HG03442 (cell line): ENCODE results near the gene CNBP.
"Not testable (repeated sequence)": the region's sequence is repeated elsewhere in the genome, so short reads cannot be mapped to it uniquely, and the experiment has no call there.

Experiments
- ATAC-seq: cut with Tn5 transposase; IDR thresholded peaks from one replicate; pipeline ENCODE4 v1.9.1; 2021; ENCODE audit warnings: mild to moderate bottlenecking, moderate library complexity; ENCODE audit not compliant: unreplicated experiment

CNBP gene

GRCh38 chr3:129183569-129184395 is at the start of gene CNBP:
Gene CNBP (minus strand): TSS chr3:129183896. CDS start chr3:129171757, 12,139 bp downstream.
- peak; percentile 91 for ATAC-seq

DNA sequence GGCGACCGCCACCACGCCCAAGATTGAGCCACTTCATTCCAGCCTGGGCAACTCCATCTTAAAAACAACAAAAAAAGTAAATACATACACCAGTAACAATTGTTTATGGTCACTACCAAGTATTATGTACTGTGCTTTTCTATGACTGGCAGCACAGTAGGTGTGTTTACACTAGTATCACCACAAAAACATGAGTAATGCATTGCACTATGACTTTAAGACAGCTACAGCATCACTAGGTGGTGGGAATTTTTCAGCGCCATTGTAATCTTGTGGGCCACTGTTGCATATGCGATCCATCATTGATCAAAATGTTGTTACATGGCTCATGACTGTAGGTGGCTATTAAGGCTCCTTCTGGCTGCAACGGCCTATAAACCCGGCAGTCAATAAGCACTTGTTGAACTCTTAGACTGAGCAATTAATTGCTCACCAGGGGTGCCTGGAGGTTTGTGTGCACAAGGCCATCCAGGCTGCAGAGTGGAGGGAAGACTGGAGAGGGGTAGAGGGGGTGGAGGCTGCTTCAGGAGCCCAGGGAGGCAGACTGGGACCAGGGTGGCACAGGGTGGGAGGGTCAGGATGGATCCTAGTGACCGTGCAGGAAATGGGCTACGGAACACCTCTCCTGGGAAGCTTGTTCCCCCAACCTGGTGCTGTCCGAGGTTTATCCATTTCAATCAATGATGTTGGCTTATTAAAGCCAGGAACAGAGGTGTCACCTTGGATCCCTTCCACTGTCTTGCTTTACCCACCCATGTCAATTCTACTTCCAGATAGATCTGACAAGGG is 47.8 kb upstream of the CNBP start:
- ATAC-seq: no peak

DNA sequence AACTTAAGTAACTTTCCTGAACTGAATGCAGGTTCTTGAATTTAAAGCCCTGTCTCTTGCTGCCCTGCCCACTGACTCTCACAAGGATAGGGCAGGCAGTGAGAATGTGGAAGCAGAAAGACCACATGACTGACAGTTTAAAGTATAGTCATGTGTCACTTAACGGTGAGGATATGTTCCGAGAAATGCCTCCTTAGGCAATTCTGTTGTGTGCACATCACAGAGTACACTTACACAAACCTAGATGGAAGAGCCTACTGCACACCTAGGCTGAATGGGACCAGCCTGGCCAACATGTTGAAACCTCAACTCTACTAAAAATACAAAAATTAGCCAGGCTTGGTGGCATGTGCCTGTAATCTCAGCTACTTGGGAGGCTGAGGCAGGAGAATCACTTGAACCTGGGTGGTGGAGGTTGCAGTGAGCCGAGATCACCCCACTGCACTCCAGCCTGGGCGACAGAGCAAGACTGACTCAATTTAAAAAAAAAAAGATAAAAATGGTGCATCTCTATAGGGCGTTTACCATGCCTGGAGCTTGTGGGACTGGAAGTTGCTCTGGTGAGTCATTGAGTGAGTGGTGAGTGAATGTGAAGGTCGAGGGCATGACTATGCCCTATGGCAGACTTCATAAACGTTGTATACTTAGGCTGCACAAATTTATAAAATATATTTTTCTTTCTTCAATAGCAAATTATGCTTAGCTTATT is 46.8 kb upstream of the CNBP start:
- peak; percentile 39 for ATAC-seq

DNA sequence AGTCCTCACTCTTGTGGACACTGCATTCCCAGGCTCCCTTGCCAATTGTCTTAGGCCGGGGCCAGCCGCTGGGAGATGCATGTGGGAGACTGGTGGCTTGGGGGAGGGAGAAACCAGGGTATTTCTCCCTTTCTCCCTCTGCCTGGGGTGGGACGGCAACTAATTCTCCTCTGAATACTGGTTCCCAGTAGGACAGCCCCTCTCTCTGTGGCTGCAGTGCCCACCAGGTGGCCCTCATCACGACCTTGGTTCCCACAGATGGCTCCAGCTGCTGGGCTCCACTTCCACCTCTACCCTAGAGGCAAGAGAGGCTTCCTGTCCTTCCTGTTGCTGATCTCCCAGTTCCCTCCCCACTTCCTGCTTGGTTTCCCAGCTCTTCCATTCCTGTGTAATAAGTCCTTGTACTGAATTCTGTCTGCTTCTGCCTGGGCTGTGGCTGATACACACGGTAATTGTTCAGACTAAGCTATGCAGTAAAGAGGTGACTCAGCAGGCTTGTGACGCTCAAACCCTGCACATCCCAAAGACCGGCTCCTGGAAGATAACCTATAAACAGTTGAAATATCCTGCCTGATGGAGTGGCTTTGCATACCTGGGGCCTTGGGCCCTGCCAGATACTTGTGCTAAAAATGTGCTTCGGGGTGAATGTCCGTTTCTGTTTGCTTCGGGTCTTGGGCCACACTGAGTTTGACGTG is 45.3 kb upstream of the CNBP start:
- no peak for ATAC-seq

DNA sequence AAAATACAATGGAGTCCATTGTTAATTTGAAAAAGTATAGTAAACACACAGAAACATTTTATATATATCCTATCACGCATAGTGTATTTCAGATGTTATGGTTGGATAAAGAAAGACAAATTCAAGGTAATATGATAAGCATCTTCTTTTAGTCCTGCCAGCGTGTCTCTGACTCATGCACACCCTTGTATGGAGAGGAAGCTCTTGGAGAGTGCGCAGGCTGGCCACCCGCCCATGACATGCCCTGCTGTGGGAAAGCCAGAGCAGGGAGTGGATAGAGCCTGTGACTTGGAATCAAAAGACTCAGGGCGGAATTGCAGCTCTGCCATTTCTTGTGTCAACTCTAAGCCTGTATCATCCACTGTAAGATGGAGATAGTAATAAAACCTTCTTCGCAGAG is 42.7 kb upstream of the CNBP start:
- no peak for ATAC-seq

DNA sequence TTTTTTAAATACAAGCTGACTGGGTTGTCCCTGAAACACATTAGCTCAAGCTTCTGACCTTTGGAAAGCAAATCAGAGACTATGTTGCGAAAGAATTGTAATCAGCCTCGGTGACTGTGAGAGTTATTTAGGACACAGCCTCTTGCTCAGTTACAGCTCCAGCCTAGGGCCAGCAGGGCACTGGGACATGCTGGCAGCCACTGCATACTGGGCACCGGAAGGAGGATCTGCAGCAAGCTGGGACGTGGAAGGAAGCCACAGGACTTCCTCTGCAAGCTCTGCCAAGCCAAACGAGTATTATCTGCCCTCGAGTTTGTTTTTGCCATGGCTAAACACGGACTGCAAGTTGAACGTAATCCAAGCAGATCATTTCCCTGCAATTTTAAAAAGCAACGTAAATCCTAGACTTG is 41.3 kb upstream of the CNBP start:
- ATAC-seq: no peak

DNA sequence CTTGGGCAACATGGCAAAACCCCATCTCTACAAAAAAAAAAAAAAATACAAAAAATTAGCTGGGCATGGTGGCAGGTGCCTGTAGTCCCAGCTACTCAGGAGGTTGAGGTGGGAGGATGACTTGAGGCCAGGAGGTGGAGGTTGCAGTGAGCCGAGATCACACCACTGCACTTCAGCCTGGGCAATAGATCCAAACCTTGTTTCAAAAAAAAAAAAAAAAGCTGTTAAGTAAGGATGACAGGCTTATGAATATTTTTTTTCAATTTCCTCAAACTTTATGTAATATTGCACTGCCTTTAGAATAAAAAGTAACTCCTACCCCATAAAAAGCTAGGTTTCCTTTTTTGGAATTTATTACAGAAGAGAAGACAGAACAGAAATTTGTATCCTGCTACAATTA is 40.7 kb upstream of the CNBP start:
- ATAC-seq: not testable (repeated sequence)

DNA sequence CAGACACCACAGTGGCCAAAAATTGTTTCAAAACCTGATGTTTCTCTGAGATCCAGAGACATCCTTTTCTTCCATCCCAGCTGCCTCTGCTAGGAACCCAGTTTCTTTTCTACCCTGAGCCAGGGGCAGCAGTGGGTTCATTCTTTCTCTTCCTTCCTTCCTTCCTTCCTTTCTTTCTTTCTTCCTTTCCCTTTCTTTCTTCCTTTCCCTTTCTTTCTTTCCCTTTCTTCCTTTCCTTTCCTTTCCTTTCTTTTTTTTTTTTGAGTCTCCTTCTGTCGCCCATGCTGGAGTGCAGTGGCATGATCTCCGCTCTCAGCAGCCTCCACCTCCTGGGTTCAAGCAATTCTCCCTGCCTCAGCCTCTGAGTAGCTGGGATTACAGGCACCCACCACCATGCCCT is 35.0 kb upstream of the CNBP start:
- no peak for ATAC-seq

DNA sequence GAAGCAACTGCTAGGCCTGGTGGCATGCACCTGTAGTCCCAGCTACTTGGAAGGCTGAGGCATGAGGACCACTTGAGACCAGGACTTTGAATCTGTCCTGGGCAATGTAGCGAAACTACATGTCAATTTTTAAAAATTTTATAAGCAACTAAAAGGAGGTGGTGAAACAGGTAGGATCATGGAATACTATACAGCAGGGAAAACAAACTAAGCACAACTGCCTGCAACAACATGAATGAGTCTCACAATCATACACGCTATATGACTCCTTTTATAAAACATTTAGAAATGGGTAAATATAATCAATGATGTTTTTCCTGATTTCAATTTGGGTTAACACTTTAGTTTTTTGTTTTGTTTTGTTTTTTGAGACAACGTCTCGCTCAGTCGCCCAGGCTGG is 29.5 kb upstream of the CNBP start:
- no peak for ATAC-seq

DNA sequence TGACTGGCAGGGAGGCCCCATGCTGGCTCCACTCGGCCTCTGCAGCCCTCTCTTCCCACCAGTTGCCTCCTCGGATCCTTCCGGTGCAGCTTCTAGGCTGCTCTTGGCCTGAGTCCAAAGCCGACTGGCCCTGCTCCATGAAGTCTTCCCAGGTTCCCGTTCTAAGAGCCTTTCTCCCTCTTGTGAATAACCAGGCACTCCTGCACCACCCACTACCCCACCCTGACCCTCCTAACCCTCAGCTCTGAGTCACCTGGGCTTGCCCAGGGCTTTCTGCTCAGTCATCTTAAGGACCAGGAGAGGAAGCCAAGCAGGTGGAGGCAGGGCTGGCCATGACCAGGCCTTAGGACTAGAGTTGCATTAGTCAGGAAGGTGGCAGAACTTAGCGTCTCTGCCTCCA is 28.1 kb upstream of the CNBP start:
- ATAC-seq: no peak

DNA sequence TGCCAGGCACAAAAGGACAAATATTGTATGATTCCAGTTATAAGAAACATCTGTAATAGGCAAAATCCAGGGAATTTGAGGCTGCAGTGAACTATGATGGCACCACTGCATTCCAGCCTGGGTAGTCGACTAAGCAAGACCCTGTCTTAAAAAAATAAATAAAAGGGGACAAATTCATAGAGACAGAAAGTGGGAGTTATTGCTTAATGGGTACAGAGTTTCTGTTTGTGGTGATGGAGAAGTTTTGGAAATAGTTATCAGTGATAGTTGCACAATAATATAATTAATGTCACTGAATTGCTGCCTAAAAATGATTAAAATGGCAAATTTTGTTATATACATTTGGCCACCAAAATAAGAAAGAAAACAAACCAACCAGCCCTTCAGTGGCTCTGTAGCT is 27.6 kb upstream of the CNBP start:
- no peak for ATAC-seq

DNA sequence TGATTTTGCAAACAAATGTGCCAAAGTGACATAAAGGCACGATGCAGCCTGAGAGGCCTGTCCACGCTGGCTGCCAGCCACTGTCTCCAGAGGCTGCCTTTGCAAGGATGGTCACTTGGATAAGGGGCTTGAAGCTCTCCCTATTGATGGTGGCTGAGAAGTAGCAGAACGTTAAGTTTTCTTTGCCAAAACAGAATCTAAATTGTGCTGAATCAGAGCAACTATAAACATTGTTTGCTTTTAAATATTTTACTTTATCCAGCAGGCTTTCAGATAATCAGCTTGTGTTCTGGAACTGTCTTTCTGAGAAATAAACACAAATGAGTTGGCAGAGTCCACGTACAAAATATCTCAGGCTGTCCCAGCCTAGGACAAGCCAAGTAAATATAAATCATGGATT is 23.8 kb upstream of the CNBP start:
- no peak for ATAC-seq

- no peak for ATAC-seq
Measured at GRCh38 chr3:129205109-129205832, 21.6 kb upstream of the CNBP start.

- ATAC-seq: no peak
Measured at GRCh38 chr3:129204473-129204872, 20.8 kb upstream of the CNBP start.

DNA sequence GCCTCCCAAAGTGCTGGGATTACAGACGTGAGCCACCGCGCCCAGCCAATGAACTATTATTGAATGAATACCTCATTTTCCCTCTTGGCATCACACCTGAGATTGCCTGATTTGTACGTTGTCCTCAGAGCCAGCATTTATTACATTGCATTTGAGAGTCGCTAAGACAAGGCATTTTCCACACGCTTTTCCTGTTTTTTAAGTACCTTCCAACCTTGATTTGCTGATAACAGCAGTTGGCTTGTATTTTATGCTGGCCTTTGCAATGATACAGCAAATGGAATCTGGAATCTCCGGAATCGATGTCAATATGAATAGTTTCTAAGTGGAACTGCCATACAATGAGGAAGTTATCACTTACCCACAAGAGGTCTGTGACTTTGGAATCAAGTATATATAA is 15.7 kb upstream of the CNBP start:
- no peak for ATAC-seq

DNA sequence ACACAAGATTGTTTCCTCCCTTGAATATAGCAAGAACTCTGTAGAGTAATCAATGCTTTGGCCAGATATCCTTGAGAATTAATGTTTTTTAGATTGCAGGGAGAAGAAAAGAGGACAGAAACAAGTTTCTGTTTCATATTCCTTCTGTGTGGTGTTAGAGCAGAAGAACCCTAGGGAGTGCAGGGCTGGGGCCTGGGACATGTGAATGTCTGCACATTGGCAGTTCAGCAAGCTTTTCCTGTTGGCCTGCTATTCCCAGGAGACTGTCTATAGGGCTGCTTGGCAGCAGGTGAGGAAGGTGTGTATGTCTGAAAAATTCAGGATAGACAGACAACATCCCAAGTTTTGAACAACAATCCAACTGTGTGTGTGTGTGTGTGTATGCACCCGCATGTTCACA is 13.6 kb upstream of the CNBP start:
- ATAC-seq: no peak

GRCh38 chr3:129196601-129197000 is 12.9 kb upstream of the CNBP start:
- no peak for ATAC-seq

DNA sequence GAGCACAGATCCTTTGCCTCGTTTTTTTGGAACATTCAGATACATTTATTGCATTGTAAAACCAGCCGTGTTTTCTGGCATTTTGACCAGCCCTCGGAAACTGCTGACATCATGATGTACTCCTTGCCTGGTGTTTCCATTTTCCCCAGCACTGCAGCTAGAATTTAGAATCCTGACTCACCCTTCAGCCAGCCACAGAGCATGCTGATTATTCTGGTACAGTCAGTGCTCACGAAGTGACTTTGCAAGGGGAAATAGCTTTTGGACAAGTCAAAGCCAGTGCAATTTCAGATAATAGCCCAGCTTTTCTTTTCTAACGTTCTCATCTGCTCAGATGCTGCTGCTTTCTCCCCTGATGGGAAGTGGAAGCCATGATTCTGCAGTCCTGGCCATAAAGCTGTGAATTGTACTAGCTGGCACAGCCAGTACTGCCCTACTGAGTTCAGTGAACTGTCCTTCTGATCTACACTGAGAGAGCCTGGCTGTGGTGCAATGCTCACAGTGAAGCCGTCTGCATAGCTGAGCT is 12.1 kb upstream of the CNBP start:
- ATAC-seq: no peak

DNA sequence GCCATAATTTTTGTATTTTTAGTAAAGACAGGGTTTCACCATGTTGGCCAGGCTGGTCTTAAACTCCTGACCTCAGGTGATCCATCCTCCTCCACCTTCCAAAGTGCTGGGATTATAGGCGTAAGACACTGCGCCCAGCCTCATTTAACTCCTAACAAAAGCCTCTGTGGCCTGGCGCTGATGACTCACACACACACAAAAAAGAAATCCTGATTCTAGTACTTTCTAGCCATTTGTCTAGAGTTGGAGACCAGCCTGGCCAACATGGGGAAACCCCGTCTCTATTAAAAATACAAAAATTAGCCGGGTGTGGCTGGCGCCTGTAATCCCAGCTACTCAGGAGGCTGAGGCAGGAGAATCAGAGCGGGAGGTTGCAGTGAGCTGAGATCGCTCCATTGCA is 6.1 kb upstream of the CNBP start:
- ATAC-seq: not testable (repeated sequence)

DNA sequence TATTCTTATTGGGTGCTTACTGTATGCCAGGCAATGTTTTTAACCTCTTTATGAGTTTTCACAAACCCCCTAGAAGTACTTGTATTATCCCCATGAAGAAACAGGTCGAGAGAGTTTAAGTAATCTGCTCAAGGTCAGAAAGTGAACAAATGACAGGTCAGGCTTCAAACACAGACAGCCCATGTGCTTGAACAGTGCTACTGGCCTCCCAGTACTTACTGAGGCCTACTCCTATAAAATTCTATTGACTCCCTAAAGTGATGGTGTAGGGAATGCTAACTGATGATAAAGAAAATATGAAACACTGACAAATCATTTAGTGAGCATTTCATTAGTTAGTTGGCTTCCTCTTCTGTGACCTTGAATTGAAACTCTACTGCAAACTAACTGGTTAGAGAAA is 4.2 kb upstream of the CNBP start:
- ATAC-seq: no peak
